ENCODE data around the gene AHDC1. TPM values are rescaled to one million over a fixed set of nuclear protein-coding genes. Genes with fewer than 3 reads are reported as not detected.

Gene AHDC1
- total and polyA plus RNA-seq, 2 donors (not counting 3 experiments of a cell fraction or from before 2014, with no cell fraction given): 7.0 to 32.1 TPM

GRCh38 chr1:27575840-27576331 lies 28.1 kb downstream of the AHDC1 start:
- H3K27me3 ChIP-seq (ENCODE audit: control insufficient read depth in 2 of 2, insufficient read depth in 2 of 2, low read length in 2 of 2): no peaks in the 10 kb centered on the region
- DNase-seq (ENCODE audit: low read depth, low spot score) (peak; percentile 56), FAIRE-seq (no peak)
- H3K4me2 ChIP-seq (ENCODE audit: insufficient read depth, low read length): peak overlapping the region; percentile 76
- CTCF ChIA-PET: interaction anchor here (0.7 to 3.5 kb wide), 16 partner anchors 8 to 210 kb away, joined by 3 to 60 read pairs (median 4); partner anchors contain the start of gene AHDC1
- peak overlapping the region in 2 of 3 experiments; percentile 7 to 46 for H3K4me3 ChIP-seq (replicated peaks in 1 of 3; ENCODE audit: insufficient read depth in 1 of 3, low read depth in 1 of 3, low read length in 3 of 3)
- dilution Hi-C loops (cut with MboI; ENCODE audit: extremely low pct_ligation_motif_present, low sequenced_read_pairs) (loop anchor here (25.0 kb wide), 1 partner anchor 164 kb away; no protein-coding TSS in a partner anchor), intact Hi-C loops (cut with micrococcal nuclease) (loop anchor here (1.0 kb wide), 2 partner anchors 19 to 23 kb away; no protein-coding TSS in a partner anchor)
- TF ChIP-seq CTCF (IDR thresholded peaks at IDR 0.05; ENCODE audit: extremely low read depth in 1 of 2, insufficient read depth in 1 of 2, low read depth in 1 of 2, low read length in 2 of 2) (peak in 1 of 2 donors; percentile 27), MAX (IDR thresholded peaks at IDR 0.05; ENCODE audit: insufficient read depth, insufficient read length) (no peak)
- H3K9me3 ChIP-seq (replicated peaks; ENCODE audit: control insufficient read depth, insufficient read depth, low read length): no peaks in the 10 kb centered on the region
- peaks cover 5% of the 10 kb centered on the region for H3K79me2 ChIP-seq (ENCODE audit: control insufficient read depth, insufficient read depth, low read length)
- peak overlapping the region; percentile 45 for H2AFZ ChIP-seq (ENCODE audit: low read depth, low read length)
- no peaks in the 10 kb centered on the region for H3K9me1 ChIP-seq (replicated peaks; ENCODE audit: control insufficient read depth, extremely low read depth, insufficient read depth, low read length)
- peaks cover 27% of the 10 kb centered on the region for H3K4me1 ChIP-seq (ENCODE audit: control insufficient read depth, extremely low read depth, insufficient read depth, low read length)
- TSS peak; percentile 71 for BruUV-seq (replicated peaks)
- POLR2A ChIA-PET: no interaction called here
- peak overlapping the region; percentile 44 for H3K9ac ChIP-seq (replicated peaks; ENCODE audit: extremely low read depth, insufficient read depth, low read length)
- peak overlapping the region; percentile 66 for H3K27ac ChIP-seq (ENCODE audit: insufficient read depth, low read depth, low read length)
- H4K20me1 ChIP-seq (replicated peaks; ENCODE audit: control insufficient read depth, extremely low read depth, insufficient read depth, low read length): no peaks in the 10 kb centered on the region
- H3K36me3 ChIP-seq (ENCODE audit: control insufficient read depth in 2 of 2, extremely low read depth in 1 of 2, insufficient read depth in 2 of 2, low read length in 2 of 2): no peaks in the 10 kb centered on the region
